B cell (primary cell): ENCODE measurements around the gene C1orf56. TPM values are rescaled to one million over a fixed set of nuclear protein-coding genes. Genes with fewer than 3 reads are reported as not detected.
A peak's percentile ranks its signal among the peaks of the same experiment; 100 is the strongest.

Experiments used
- ATAC-seq: fragments of 200-7000 bp; cut with Tn5 transposase; one replicate; pipeline ENCODE4 v1.10.0; 2021; ENCODE audit warnings: low read depth, mild to moderate bottlenecking, moderate number of reproducible peaks, moderate library complexity
- CTCF ChIA-PET: fragments of 350-600 bp; sonication (Branson Sonifier 250); formaldehyde crosslinking; loops from one replicate; lab custom pipeline; 2021; ENCODE audit warnings: antibody characterized with exemption, inconsistent platforms; lab: Charles Lee
- POLR2A ChIA-PET: fragments of 350-600 bp; sonication (Branson Sonifier 250); formaldehyde crosslinking; loops from one replicate; lab custom pipeline; 2021; ENCODE audit warnings: antibody characterized with exemption; lab: Charles Lee
- DNase-seq: peaks from one replicate; pipeline ENCODE4 v3.0.0; 2013
- H2AFZ ChIP-seq: 2 replicates; pipeline ENCODE4 v1.6.1; 2012; ENCODE audit warnings: mild to moderate bottlenecking, low read depth, low read length; ENCODE audit not compliant: insufficient read depth, poor library complexity, severe bottlenecking
- H3K27ac ChIP-seq, 2 donors: 1 replicate in 1 of 2; 2 replicates in 1 of 2; pipeline ENCODE4 v1.5.1; 2012 to 2013; ENCODE audit warnings: low read length in 2 of 2, mild to moderate bottlenecking in 2 of 2, moderate library complexity in 1 of 2
- H3K27me3 ChIP-seq, 4 experiments: fragments of 200-600 bp in 1 of 4; sonication (generic) in 1 of 4; replicated peaks in 1 of 4; 1 replicate in 2 of 4; 2 replicates in 2 of 4; pipeline versions ENCODE4 v1.6.1 to v1.7.0; 2013 to 2016; ENCODE audit warnings: low read length in 3 of 4, mild to moderate bottlenecking in 2 of 4, mixed read lengths in 1 of 4, moderate library complexity in 1 of 4; ENCODE audit not compliant: insufficient read depth in 4 of 4, control insufficient read depth in 3 of 4; ENCODE audit errors: control extremely low read depth in 1 of 4
- H3K36me3 ChIP-seq, 2 experiments: replicated peaks in 1 of 2; 1 replicate in 1 of 2; 2 replicates in 1 of 2; pipeline versions ENCODE4 v1.6.1 to v1.7.1; 2013; ENCODE audit warnings: low read length in 1 of 2; ENCODE audit not compliant: insufficient read depth in 2 of 2, control insufficient read depth in 1 of 2; ENCODE audit errors: control extremely low read depth in 1 of 2, extremely low read depth in 1 of 2
- H3K4me1 ChIP-seq, 2 donors: fragments of 200-600 bp in 1 of 2; sonication (generic) in 1 of 2; 1 replicate in 1 of 2; 2 replicates in 1 of 2; pipeline versions ENCODE4 v1.5.1 to v1.6.1; 2013 to 2017; ENCODE audit warnings: low read length in 2 of 2; ENCODE audit not compliant: control insufficient read depth in 2 of 2, insufficient read depth in 2 of 2
- H3K4me2 ChIP-seq: replicated peaks from 2 replicates; pipeline ENCODE3; 2012; ENCODE audit warnings: mild to moderate bottlenecking, low read depth, low read length; ENCODE audit not compliant: poor library complexity, severe bottlenecking
- H3K4me3 ChIP-seq, 5 experiments: fragments of 200-600 bp in 1 of 5; sonication (generic) in 1 of 5; 1 replicate in 3 of 5; 2 replicates in 2 of 5; pipeline versions ENCODE4 v1.5.1 to v1.7.0; 2011 to 2016; ENCODE audit warnings: low read length in 4 of 5, mild to moderate bottlenecking in 4 of 5, low read depth in 2 of 5, control low read depth in 1 of 5, moderate library complexity in 1 of 5; ENCODE audit not compliant: insufficient read depth in 1 of 5; ENCODE audit errors: control extremely low read depth in 1 of 5, extremely low read depth in 1 of 5
- H3K79me2 ChIP-seq: fragments of 200-600 bp; sonication (generic); one replicate; pipeline ENCODE4 v1.6.0; 2016; ENCODE audit warnings: low read length; ENCODE audit not compliant: control insufficient read depth, insufficient read depth
- H3K9ac ChIP-seq: fragments of 200-600 bp; sonication (generic); 2 replicates; pipeline ENCODE4 v1.6.1; 2017; ENCODE audit warnings: mild to moderate bottlenecking, low read length, moderate library complexity
- H3K9me3 ChIP-seq, 3 donors: one replicate each; pipeline versions ENCODE4 v1.6.1 to v1.7.1; 2013; ENCODE audit warnings: low read length in 2 of 3; ENCODE audit not compliant: control insufficient read depth in 2 of 3, insufficient read depth in 1 of 3; ENCODE audit errors: control extremely low read depth in 1 of 3
- H4K20me1 ChIP-seq: 2 replicates; pipeline ENCODE4 v1.6.0; 2012; ENCODE audit warnings: mild to moderate bottlenecking, low read length; ENCODE audit not compliant: insufficient read depth, control insufficient read depth, poor library complexity, severe bottlenecking
- H3K27ac Mint-ChIP-seq: one replicate; pipeline ENCODE4 v1.8.0; 2021; ENCODE audit warnings: mixed read lengths
- H3K27me3 Mint-ChIP-seq: one replicate; pipeline ENCODE4 v1.8.0; 2021; ENCODE audit warnings: mixed read lengths
- H3K4me1 Mint-ChIP-seq: one replicate; pipeline ENCODE4 v1.8.0; 2021; ENCODE audit warnings: mixed read lengths
- H3K4me3 Mint-ChIP-seq: one replicate; pipeline ENCODE4 v1.8.0; 2021; ENCODE audit warnings: mixed read lengths
- H3K9me3 Mint-ChIP-seq: one replicate; pipeline ENCODE4 v1.8.0; 2022; ENCODE audit warnings: mixed read lengths; ENCODE audit not compliant: insufficient read depth
- CTCF ChIP-seq: fragments of 200-600 bp; IDR thresholded peaks from one replicate; pipeline ENCODE4 v1.8.0; 2022; ENCODE audit warnings: antibody characterized with exemption, mild to moderate bottlenecking
- EZH2 ChIP-seq: IDR thresholded peaks from 2 replicates; pipeline ENCODE4 v1.6.1; 2012; ENCODE audit warnings: borderline replicate concordance, low read depth, mild to moderate bottlenecking, moderate library complexity, low read length; ENCODE audit not compliant: insufficient read depth, poor library complexity, severe bottlenecking
- WGBS: methylation state at CpG from one replicate; pipeline ENCODE4 v1.1.5; 2013; ENCODE audit warnings: missing lambda C conversion rate; ENCODE audit not compliant: insufficient coverage; 5-methylcytosine and 5-hydroxymethylcytosine counted together
- intact Hi-C: fragments of 100-400 bp; cut with micrococcal nuclease; formaldehyde crosslinking; loops from one replicate; pipeline ENCODE4 v1.10.0; 2022
- polyA plus RNA-seq: library from polyadenylated mRNA; depleted of rRNA; stranded (reverse); fragments of >200 nt; gene quantifications from 2 replicates; pipeline ENCODE4 v1.2.3, GENCODE V29; 2012
- total RNA-seq, 2 donors: library from RNA; stranded (reverse); fragments of 120-200 nt in 1 of 2; gene quantifications; 1 replicate in 1 of 2; 2 replicates in 1 of 2; pipeline versions ENCODE4 v1.2.3 to v1.2.4, GENCODE V29; 2013 to 2022

Gene C1orf56
- total and polyA plus RNA-seq, 2 donors (not counting 1 experiment from before 2014, with no cell fraction given), result 2.4 to 4.5 TPM

- no peak for ATAC-seq
- no peak overlapping the region for H3K4me3 ChIP-seq
- H4K20me1 ChIP-seq, result peaks cover 12% of the 10 kb centered on the region
- no peaks in the 10 kb centered on the region for H3K9me3 ChIP-seq
- WGBS, result no CpG with 5 or more reads among the region's 2 CpGs
- Mint-ChIP-seq H3K9me3 (no peaks in the 10 kb centered on the region), H3K27me3 (no peaks in the 10 kb centered on the region), H3K27ac (peak overlapping the region; percentile 44), H3K4me1 (peaks cover 56% of the 10 kb centered on the region), H3K4me3 (no peak overlapping the region)
- no peak for TF ChIP-seq EZH2
- TF ChIP-seq CTCF, result no peak
- H3K9ac ChIP-seq, result no peak overlapping the region
- intact Hi-C loops, result no loop called here
- H3K4me1 ChIP-seq, result peaks cover 42 to 52% of the 10 kb centered on the region in 2 donors
- H2AFZ ChIP-seq, result no peak overlapping the region
- H3K27ac ChIP-seq, result peak overlapping the region in 1 of 2 donors; percentile 44
- no peak for DNase-seq
- peaks cover 25% of the 10 kb centered on the region for H3K79me2 ChIP-seq
- no peaks in the 10 kb centered on the region for H3K27me3 ChIP-seq
- CTCF ChIA-PET, result interaction anchor here (0.7 to 5.7 kb wide), 3 partner anchors 8 to 431 kb away, joined by 3 to 63 read pairs (median 18); partner anchors contain the start of genes CDC42SE1, GABPB2 and MLLT11
- peaks cover 0 to 58% of the 10 kb centered on the region in 2 experiments for H3K36me3 ChIP-seq
- POLR2A ChIA-PET, result interaction anchor here (0.6 to 1.2 kb wide), 4 partner anchors 8 to 311 kb away, joined by 3 to 8 read pairs (median 4); partner anchors contain the start of genes CDC42SE1 and MLLT11
- no peak overlapping the region for H3K4me2 ChIP-seq
These were observed 3.9 kb downstream of the C1orf56 start for GRCh38 chr1:151051356-151052009.
